ENCODE results near the gene RAB34. TPM values are rescaled to one million over a fixed set of nuclear protein-coding genes. Genes with fewer than 3 reads are reported as not detected.

RAB34 gene
- total RNA-seq, 1 donor from 2014 or later, result 63.5 TPM

- no peaks in the 10 kb centered on the region for H3K27me3 ChIP-seq
- DNase-seq (peak; percentile 81), ATAC-seq (peak; percentile 40)
- peaks cover 16% of the 10 kb centered on the region for H3K36me3 ChIP-seq
- H3K4me1 ChIP-seq, result peaks cover 16% of the 10 kb centered on the region
- intact Hi-C loops (cut with DNase I), result no loop called here
- H3K9me3 ChIP-seq, result no peaks in the 10 kb centered on the region
- no peak for TF ChIP-seq CTCF (IDR thresholded peaks at IDR 0.05)
- H3K4me3 ChIP-seq, result peak overlapping the region; percentile 80
- peak overlapping the region; percentile 90 for H3K27ac ChIP-seq
Observed at GRCh38 chr17:28712032-28712704, 5.5 kb downstream of the RAB34 start.

GRCh38 chr17:28711723-28712031 lies 6.0 kb downstream of the RAB34 start, which contains the start of gene PROCA1:
Gene PROCA1 (minus strand): TSS chr17:28711888. CDS start chr17:28711660, 228 bp downstream.
- Histone ChIP-seq H3K9me3 (no peaks in the 10 kb centered on the region), H3K4me1 (peaks cover 12% of the 10 kb centered on the region), H3K27ac (peak within 1 kb of the TSS; percentile 90), H3K27me3 (no peaks in the 10 kb centered on the region), H3K4me3 (peak within 1 kb of the TSS; percentile 80), H3K36me3 (peaks cover 16% of the 10 kb centered on the region)
- DNase-seq (no peak), ATAC-seq (no peak)
- intact Hi-C loops (cut with DNase I), result no loop called here
- no peak for TF ChIP-seq CTCF (IDR thresholded peaks at IDR 0.05)

GRCh38 chr17:28710861-28711722 lies 6.6 kb downstream of the RAB34 start:
- Histone ChIP-seq H3K4me3 (peak overlapping the region; percentile 80), H3K4me1 (peaks cover 7% of the 10 kb centered on the region), H3K9me3 (no peaks in the 10 kb centered on the region), H3K27me3 (no peaks in the 10 kb centered on the region), H3K27ac (peak overlapping the region; percentile 90), H3K36me3 (peaks cover 16% of the 10 kb centered on the region)
- ATAC-seq (peak; percentile 96), DNase-seq (peak; percentile 95)
- intact Hi-C loops (cut with DNase I), result no loop called here
- no peak for TF ChIP-seq CTCF (IDR thresholded peaks at IDR 0.05)

- Histone ChIP-seq H3K36me3 (peaks cover 14% of the 10 kb centered on the region), H3K27ac (no peak overlapping the region), H3K4me3 (no peak overlapping the region), H3K27me3 (no peaks in the 10 kb centered on the region), H3K4me1 (peaks cover 6% of the 10 kb centered on the region), H3K9me3 (no peaks in the 10 kb centered on the region)
- TF ChIP-seq CTCF (IDR thresholded peaks at IDR 0.05), result no peak
- intact Hi-C loops (cut with DNase I), result no loop called here
- DNase-seq, result no peak
- no peak for ATAC-seq
Observed at GRCh38 chr17:28707339-28707720, 10.3 kb downstream of the RAB34 start.

- no peak for ATAC-seq
- no peak for DNase-seq
- Histone ChIP-seq H3K36me3 (peaks cover 20% of the 10 kb centered on the region), H3K9me3 (no peaks in the 10 kb centered on the region), H3K4me3 (no peak overlapping the region), H3K27ac (no peak overlapping the region), H3K27me3 (no peaks in the 10 kb centered on the region), H3K4me1 (peaks cover 5% of the 10 kb centered on the region)
- intact Hi-C loops (cut with DNase I), result no loop called here
- TF ChIP-seq CTCF (IDR thresholded peaks at IDR 0.05), result no peak
Observed at GRCh38 chr17:28706471-28707338, 11.0 kb downstream of the RAB34 start.
